Sigmoid colon (tissue), 7 donors: ENCODE data around the gene MIF. TPM values are rescaled to one million over a fixed set of nuclear protein-coding genes. Genes with fewer than 3 reads are reported as not detected.
"Not testable (repeated sequence)": the region's sequence is repeated elsewhere in the genome, so short reads cannot be mapped to it uniquely, and the experiment has no call there.

Source experiments
- DNase-seq: peaks from one replicate; pipeline ENCODE4 v3.0.0-alpha.2; 2019
- H3K27ac ChIP-seq, 4 donors: fragments of 200-600 bp; sonication (generic); one replicate each; pipeline ENCODE4 v1.5.1; 2016 to 2019; ENCODE audit warnings: mild to moderate bottlenecking in 1 of 4
- H3K27me3 ChIP-seq, 3 donors: fragments of 200-600 bp; sonication (generic); one replicate each; pipeline ENCODE4 v1.5.1; 2019; ENCODE audit warnings: mild to moderate bottlenecking in 1 of 3
- H3K36me3 ChIP-seq, 4 donors: fragments of 200-600 bp; sonication (generic); one replicate each; pipeline ENCODE4 v1.5.1; 2016 to 2019
- H3K4me1 ChIP-seq, 4 donors: fragments of 200-600 bp; sonication (generic); one replicate each; pipeline ENCODE4 v1.5.1; 2017 to 2019
- H3K4me3 ChIP-seq, 4 donors: fragments of 200-600 bp; sonication (generic); one replicate each; pipeline ENCODE4 v1.5.1; 2017 to 2019; ENCODE audit warnings: mild to moderate bottlenecking in 2 of 4, moderate library complexity in 1 of 4
- H3K9me3 ChIP-seq, 4 donors: fragments of 200-600 bp in 3 of 4; sonication (generic) in 3 of 4; one replicate each; pipeline versions ENCODE4 v1.5.1 to v1.6.1; 2013 to 2019
- CTCF ChIP-seq, 4 experiments: fragments of 450-650 bp in 3 of 4; fragments of 200-600 bp in 1 of 4; IDR thresholded peaks; one replicate each; pipeline ENCODE4 v1.5.1; 2016 to 2019; ENCODE audit warnings: antibody characterized with exemption in 4 of 4, mild to moderate bottlenecking in 3 of 4, moderate library complexity in 2 of 4
- EP300 ChIP-seq, 4 donors: sonication (generic); formaldehyde crosslinking; IDR thresholded peaks; one replicate each; pipeline ENCODE4 v1.6.1; 2017; ENCODE audit warnings: antibody characterized with exemption in 4 of 4
- POLR2A ChIP-seq, 2 donors: fragments of 450-650 bp; IDR thresholded peaks; one replicate each; pipeline ENCODE4 v1.6.1; 2016; ENCODE audit warnings: antibody characterized with exemption in 2 of 2, mild to moderate bottlenecking in 2 of 2, moderate library complexity in 2 of 2
- POLR2AphosphoS5 ChIP-seq, 4 donors: sonication (generic); formaldehyde crosslinking; IDR thresholded peaks; one replicate each; pipeline ENCODE4 v1.6.1; 2017; ENCODE audit warnings: antibody characterized with exemption in 4 of 4
- WGBS, 2 donors: extraction: QIAGEN DNeasy Blood & Tissue Kit; methylation state at CpG; one replicate each; pipeline ENCODE4 v1.1.7; 2013; 5-methylcytosine and 5-hydroxymethylcytosine counted together
- intact Hi-C: fragments of 100-400 bp; cut with DNase I; formaldehyde crosslinking; loops from one replicate; pipeline ENCODE4 v1.15.1; 2023
- polyA plus RNA-seq, 3 donors: library from polyadenylated mRNA; stranded (reverse); fragments of 200-250 nt; gene quantifications; one replicate each; pipeline ENCODE4 v1.2.3, GENCODE V29; 2013
- small RNA-seq, 3 donors: library from RNA; depleted of rRNA; stranded (forward); fragments of <200 nt; gene quantifications; one replicate each; pipeline ENCODE3, GENCODE V24; 2016
- total RNA-seq, 4 donors: library from RNA; depleted of rRNA; stranded (reverse); fragments of >200 nt; gene quantifications; one replicate each; pipeline ENCODE4 v1.1.0, GENCODE V29; 2016
- donor health status: healthy with polysubstance abuse.
- donor health status: Bipolar disorder and iron deficiency.
- donor health status: healthy.

The MIF gene
- total and polyA plus RNA-seq, 7 donors, result 159 to 684 (median 296) TPM

- intact Hi-C loops, result no loop called here
- no peak overlapping the region for H3K27ac ChIP-seq
- H3K36me3 ChIP-seq, result no peaks in the 10 kb centered on the region
- TF ChIP-seq CTCF (IDR thresholded peaks at IDR 0.05), result no peak
- no peak for TF ChIP-seq POLR2A (IDR thresholded peaks at IDR 0.05)
- TF ChIP-seq EP300 (IDR thresholded peaks at IDR 0.05), result no peak
- TF ChIP-seq POLR2AphosphoS5 (IDR thresholded peaks at IDR 0.05), result no peak
- H3K27me3 ChIP-seq, result no peaks in the 10 kb centered on the region
- 76 to 87% methylated on average over 3 of the region's 3 CpGs for WGBS, 2 donors
- no peaks in the 10 kb centered on the region for H3K4me1 ChIP-seq
- no peak overlapping the region for H3K4me3 ChIP-seq
- no peak for DNase-seq
- H3K9me3 ChIP-seq, result no peaks in the 10 kb centered on the region
These were observed 44.8 kb downstream of the MIF start for GRCh38 chr22:23939017-23939357.

- H3K9me3 ChIP-seq, intact Hi-C loops, H3K27me3 ChIP-seq, H3K27ac ChIP-seq, DNase-seq, H3K36me3 ChIP-seq, H3K4me1 ChIP-seq, H3K4me3 ChIP-seq: not testable (repeated sequence)
- 96 to 97% methylated on average over 3 of the region's 14 CpGs for WGBS, 2 donors
These were observed 46.0 kb downstream of the MIF start for GRCh38 chr22:23940166-23940565.

Small RNAs within 50 kb of the gene (small RNA-seq; reads per million reads assigned to genes)
- gene RN7SL268P, result 0 reads per million in 3 donors

Other genes with a start within 250 kb of the MIF start
- gene RGL4, start 203.4 kb upstream of the MIF start, total RNA-seq, result not detected
- 1 to 10 TPM; 1.8 to 3.2 (median 2.8) TPM for gene RGL4, start 203.4 kb upstream of the MIF start, polyA plus RNA-seq
- gene ZNF70, start 143.3 kb upstream of the MIF start, total RNA-seq, result 1 to 10 TPM; 2.6 to 5.5 (median 3.0) TPM
- gene ZNF70, start 143.3 kb upstream of the MIF start, polyA plus RNA-seq, result 1 to 10 TPM in 1 of 3 donors, under 1 TPM in 2; 0.23 to 1.8 (median 0.60) TPM
- not detected for gene VPREB3, start 140.0 kb upstream of the MIF start, total RNA-seq
- gene VPREB3, start 140.0 kb upstream of the MIF start, polyA plus RNA-seq, result 10 to 100 TPM in 1 of 3 donors, 1 to 10 TPM in 1, not detected in 1; 2.4 to 65.9 TPM
- gene C22orf15, start 131.4 kb upstream of the MIF start, total RNA-seq, result under 1 TPM in 1 of 4 donors, not detected in 3; 0.36 TPM
- gene C22orf15, start 131.4 kb upstream of the MIF start, polyA plus RNA-seq, result under 1 TPM in 1 of 3 donors, not detected in 2; 0.45 TPM
- gene CHCHD10, start 126.4 kb upstream of the MIF start, total RNA-seq, result 10 to 100 TPM in 3 of 4 donors, 1 to 10 TPM in 1; 5.7 to 51.5 (median 29.1) TPM
- gene CHCHD10, start 126.4 kb upstream of the MIF start, polyA plus RNA-seq, result 100 to 1,000 TPM; 272 to 336 (median 286) TPM
- gene MMP11, start 121.5 kb upstream of the MIF start, total RNA-seq, result 1 to 10 TPM; 4.6 to 9.9 (median 8.6) TPM
- 1 to 10 TPM in 1 of 3 donors, under 1 TPM in 1, not detected in 1; 0.60 to 4.4 TPM for gene MMP11, start 121.5 kb upstream of the MIF start, polyA plus RNA-seq
- 10 to 100 TPM; 25.0 to 85.7 (median 45.5) TPM for gene SMARCB1, start 107.4 kb upstream of the MIF start, total RNA-seq
- 10 to 100 TPM; 39.0 to 70.8 (median 43.9) TPM for gene SMARCB1, start 107.4 kb upstream of the MIF start, polyA plus RNA-seq
- gene DERL3, start 55.4 kb upstream of the MIF start, total RNA-seq, result under 1 TPM in 2 of 4 donors, not detected in 2; 0.28 to 0.36 TPM
- gene DERL3, start 55.4 kb upstream of the MIF start, polyA plus RNA-seq, result 10 to 100 TPM in 1 of 3 donors, 1 to 10 TPM in 2; 1.8 to 18.3 (median 5.1) TPM
- gene SLC2A11, start 36.5 kb upstream of the MIF start, total RNA-seq, result 10 to 100 TPM; 13.8 to 23.5 (median 16.4) TPM
- 10 to 100 TPM in 1 of 3 donors, 1 to 10 TPM in 2; 4.8 to 12.5 (median 5.5) TPM for gene SLC2A11, start 36.5 kb upstream of the MIF start, polyA plus RNA-seq
- 1 to 10 TPM in 3 of 4 donors, under 1 TPM in 1; 0.71 to 9.4 (median 3.6) TPM for gene GSTT2B, start 66.8 kb downstream of the MIF start, total RNA-seq
- 1 to 10 TPM in 1 of 3 donors, not detected in 2; 6.7 TPM for gene GSTT2B, start 66.8 kb downstream of the MIF start, polyA plus RNA-seq
- gene DDTL, start 72.5 kb downstream of the MIF start, total RNA-seq, result 1 to 10 TPM in 1 of 4 donors, under 1 TPM in 1, not detected in 2; 0.55 to 2.0 TPM
- gene DDTL, start 72.5 kb downstream of the MIF start, polyA plus RNA-seq, result 1 to 10 TPM; 1.2 to 7.3 (median 2.8) TPM
- gene DDT, start 80.1 kb downstream of the MIF start, total RNA-seq, result 100 to 1,000 TPM in 2 of 4 donors, 10 to 100 TPM in 2; 80.9 to 144 (median 111) TPM
- gene DDT, start 80.1 kb downstream of the MIF start, polyA plus RNA-seq, result 100 to 1,000 TPM; 261 to 640 (median 486) TPM
- not detected for gene GSTT2, start 85.8 kb downstream of the MIF start, total RNA-seq
- gene GSTT2, start 85.8 kb downstream of the MIF start, polyA plus RNA-seq, result 1 to 10 TPM in 2 of 3 donors, not detected in 1; 1.1 to 1.2 TPM
- gene GSTT4, start 111.1 kb downstream of the MIF start, total RNA-seq, result not detected
- not detected for gene GSTT4, start 111.1 kb downstream of the MIF start, polyA plus RNA-seq
- gene CABIN1, start 116.9 kb downstream of the MIF start, total RNA-seq, result 10 to 100 TPM; 21.2 to 77.3 (median 35.6) TPM
- 10 to 100 TPM; 13.8 to 43.5 (median 15.7) TPM for gene CABIN1, start 116.9 kb downstream of the MIF start, polyA plus RNA-seq